Measurements from ENCODE around the gene MGAT1. TPM values are rescaled to one million over a fixed set of nuclear protein-coding genes. Genes with fewer than 3 reads are reported as not detected.
"Not testable (repeated sequence)": the region's sequence is repeated elsewhere in the genome, so short reads cannot be mapped to it uniquely, and the experiment has no call there.

The MGAT1 gene
- total and polyA plus RNA-seq, 2 of the 8 experiments (the other 6 are each of a cell fraction or from before 2014, with no cell fraction given), result 66.8 to 77.0 TPM

- H3K23ac ChIP-seq (ENCODE audit: insufficient read length); H4K91ac ChIP-seq (replicated peaks; ENCODE audit: insufficient read length, low read length); H2BK12ac ChIP-seq (ENCODE audit: low read depth, low read length); H3K36me3 ChIP-seq (ENCODE audit: control insufficient read depth in 2 of 4, insufficient read depth in 4 of 4, low read length in 3 of 4); H3K79me1 ChIP-seq (ENCODE audit: low read depth, low read length); H3K9ac ChIP-seq (replicated peaks in 1 of 4; ENCODE audit: extremely low read depth in 1 of 4, low read depth in 3 of 4, low read length in 3 of 4); H4K20me1 ChIP-seq (replicated peaks in 1 of 2; ENCODE audit: control insufficient read depth in 1 of 2, insufficient read depth in 2 of 2, low read length in 2 of 2); H2AK5ac ChIP-seq (ENCODE audit: low read depth, low read length); FAIRE-seq; H4K5ac ChIP-seq (ENCODE audit: insufficient read length, low read depth, low read length); H3K4ac ChIP-seq (replicated peaks; ENCODE audit: insufficient read length, low read depth, low read length); H2BK120ac ChIP-seq (replicated peaks; ENCODE audit: low read depth, low read length); H2BK15ac ChIP-seq (ENCODE audit: low read length); H3K4me3 ChIP-seq (ENCODE audit: extremely low read depth in 1 of 4, insufficient read depth in 2 of 4, low read depth in 3 of 4, low read length in 4 of 4); H4K8ac ChIP-seq (ENCODE audit: extremely low read depth, insufficient read depth, low read length); H3K27ac ChIP-seq (ENCODE audit: low read depth, low read length); H2BK20ac ChIP-seq (ENCODE audit: low read length); DNase-seq (ENCODE audit: low read depth in 1 of 2, low spot score in 2 of 2); H3K79me2 ChIP-seq (ENCODE audit: control insufficient read depth in 1 of 2, insufficient read depth in 2 of 2, low read length in 2 of 2); H3K14ac ChIP-seq (ENCODE audit: insufficient read length); H2BK5ac ChIP-seq (ENCODE audit: low read depth, low read length); H3K56ac ChIP-seq (replicated peaks; ENCODE audit: insufficient read length, low read depth, low read length); H3K18ac ChIP-seq (ENCODE audit: extremely low read depth, low read length); H3K4me2 ChIP-seq (ENCODE audit: insufficient read depth in 1 of 2, low read depth in 2 of 2, low read length in 2 of 2); H3K23me2 ChIP-seq (ENCODE audit: low read depth, low read length); H2AFZ ChIP-seq (ENCODE audit: low read length): not testable (repeated sequence)
- Histone ChIP-seq H3K4me1 (replicated peaks in 1 of 4; ENCODE audit: control insufficient read depth in 3 of 4, insufficient read depth in 4 of 4, low read length in 3 of 4) (peaks cover 0 to 11% (median under 1%) of the 10 kb centered on the region in 4 experiments; a peak in 3 of 7 replicates), H3K9me3 (ENCODE audit: insufficient read depth in 2 of 2, low read depth in 1 of 2, low read length in 1 of 2) (peaks cover 11 to 13% of the 10 kb centered on the region in 2 experiments; a peak in 3 of 4 replicates), H3K27me3 (replicated peaks in 1 of 4; ENCODE audit: control insufficient read depth in 3 of 4, extremely low read depth in 1 of 4, insufficient read depth in 3 of 4, low read length in 3 of 4) (peaks cover 5 to 27% (median 24%) of the 10 kb centered on the region in 4 experiments)
- 76% methylated on average over 7 of the region's 7 CpGs; no CpG with 5 or more reads in 1 of the 2 experiments for WGBS, 2 experiments (ENCODE audit: extremely low coverage in 1 of 2, insufficient coverage in 1 of 2, insufficient read length in 1 of 2, insufficient replicate concordance in 2 of 2, low coverage in 1 of 2, low lambda C conversion rate in 2 of 2, missing lambda C conversion rate in 1 of 2)
- CTCF ChIA-PET (ENCODE audit: partially characterized antibody), result interaction anchor here (0.9 to 1.2 kb wide), 2 partner anchors 9 to 10 kb away, joined by 4 to 5 read pairs; no protein-coding TSS in a partner anchor
- POLR2A ChIA-PET (ENCODE audit: partially characterized antibody), result interaction anchor here (0.7 to 1.6 kb wide), 2 partner anchors 10 to 23 kb away, joined by 3 to 7 read pairs; no protein-coding TSS in a partner anchor
Measured at GRCh38 chr5:180827374-180827773, 24.8 kb upstream of the MGAT1 start.
